ENCODE results near the gene PDE7B. TPM values are rescaled to one million over a fixed set of nuclear protein-coding genes. Genes with fewer than 3 reads are reported as not detected.

Gene PDE7B
- total and polyA plus RNA-seq, 2 donors (not counting 1 experiment from before 2014, with no cell fraction given), result 7.9 to 21.5 TPM

DNA sequence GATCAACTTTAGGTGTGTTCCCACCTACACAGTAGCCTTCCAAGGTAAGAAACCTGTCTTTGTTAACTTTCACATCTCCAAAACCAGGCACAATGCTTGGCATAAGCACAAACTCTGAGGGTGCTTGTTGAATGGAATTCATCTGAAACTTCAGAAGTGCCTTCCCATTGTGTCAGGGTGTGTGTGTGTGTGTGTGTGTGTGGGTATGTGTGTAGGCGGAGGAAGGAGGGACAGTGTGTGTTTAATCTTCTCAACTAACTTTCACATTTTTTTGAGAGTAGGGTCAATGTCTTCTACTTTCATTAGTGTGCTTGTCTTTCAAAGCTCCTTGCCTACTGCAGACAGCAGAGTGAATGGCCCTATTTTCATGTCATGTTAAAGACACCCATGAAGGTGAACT, 45.6 kb downstream of the PDE7B start:
- no peak overlapping the region for H3K27ac ChIP-seq (ENCODE audit: insufficient read depth, low read length)
- H3K4me3 ChIP-seq (replicated peaks in 1 of 4; ENCODE audit: control extremely low read depth in 1 of 4, insufficient read depth in 1 of 4, low read depth in 3 of 4, low read length in 4 of 4), result no peak overlapping the region
- no peaks in the 10 kb centered on the region for H4K20me1 ChIP-seq (ENCODE audit: control insufficient read depth, extremely low read depth, insufficient read depth, low read length)
- no peak overlapping the region for H3K9ac ChIP-seq (ENCODE audit: insufficient read depth, low read length)
- H3K36me3 ChIP-seq (ENCODE audit: control insufficient read depth, insufficient read depth, low read length), result no peaks in the 10 kb centered on the region
- no peak overlapping the region for H2AFZ ChIP-seq (ENCODE audit: low read length)
- no peaks in the 10 kb centered on the region for H3K79me2 ChIP-seq (ENCODE audit: control insufficient read depth, insufficient read depth, low read length)
- no peaks in the 10 kb centered on the region for H3K9me3 ChIP-seq (ENCODE audit: control insufficient read depth, insufficient read depth, low read depth, low read length)
- H3K4me2 ChIP-seq (ENCODE audit: extremely low read depth, insufficient read depth, low read length), result no peak overlapping the region
- TF ChIP-seq, protein P1, sequence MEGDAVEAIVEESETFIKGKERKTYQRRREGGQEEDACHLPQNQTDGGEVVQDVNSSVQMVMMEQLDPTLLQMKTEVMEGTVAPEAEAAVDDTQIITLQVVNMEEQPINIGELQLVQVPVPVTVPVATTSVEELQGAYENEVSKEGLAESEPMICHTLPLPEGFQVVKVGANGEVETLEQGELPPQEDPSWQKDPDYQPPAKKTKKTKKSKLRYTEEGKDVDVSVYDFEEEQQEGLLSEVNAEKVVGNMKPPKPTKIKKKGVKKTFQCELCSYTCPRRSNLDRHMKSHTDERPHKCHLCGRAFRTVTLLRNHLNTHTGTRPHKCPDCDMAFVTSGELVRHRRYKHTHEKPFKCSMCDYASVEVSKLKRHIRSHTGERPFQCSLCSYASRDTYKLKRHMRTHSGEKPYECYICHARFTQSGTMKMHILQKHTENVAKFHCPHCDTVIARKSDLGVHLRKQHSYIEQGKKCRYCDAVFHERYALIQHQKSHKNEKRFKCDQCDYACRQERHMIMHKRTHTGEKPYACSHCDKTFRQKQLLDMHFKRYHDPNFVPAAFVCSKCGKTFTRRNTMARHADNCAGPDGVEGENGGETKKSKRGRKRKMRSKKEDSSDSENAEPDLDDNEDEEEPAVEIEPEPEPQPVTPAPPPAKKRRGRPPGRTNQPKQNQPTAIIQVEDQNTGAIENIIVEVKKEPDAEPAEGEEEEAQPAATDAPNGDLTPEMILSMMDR (conservative IDR thresholded peaks at IDR 0.05 in 1 of 2, IDR thresholded peaks at IDR 0.05 in 1 of 2; ENCODE audit: low read depth in 1 of 2, low read length in 2 of 2), result no peak
- no peak for TF ChIP-seq EZH2 (IDR thresholded peaks at IDR 0.05; ENCODE audit: low read length, missing control alignments)
- no peaks in the 10 kb centered on the region for H3K4me1 ChIP-seq (ENCODE audit: control insufficient read depth, extremely low read depth, insufficient read depth, low read length)
- H3K27me3 ChIP-seq (ENCODE audit: control insufficient read depth, insufficient read depth, low read length), result no peaks in the 10 kb centered on the region
- DNase-seq (ENCODE audit: low read depth in 2 of 2), result no peak

DNA sequence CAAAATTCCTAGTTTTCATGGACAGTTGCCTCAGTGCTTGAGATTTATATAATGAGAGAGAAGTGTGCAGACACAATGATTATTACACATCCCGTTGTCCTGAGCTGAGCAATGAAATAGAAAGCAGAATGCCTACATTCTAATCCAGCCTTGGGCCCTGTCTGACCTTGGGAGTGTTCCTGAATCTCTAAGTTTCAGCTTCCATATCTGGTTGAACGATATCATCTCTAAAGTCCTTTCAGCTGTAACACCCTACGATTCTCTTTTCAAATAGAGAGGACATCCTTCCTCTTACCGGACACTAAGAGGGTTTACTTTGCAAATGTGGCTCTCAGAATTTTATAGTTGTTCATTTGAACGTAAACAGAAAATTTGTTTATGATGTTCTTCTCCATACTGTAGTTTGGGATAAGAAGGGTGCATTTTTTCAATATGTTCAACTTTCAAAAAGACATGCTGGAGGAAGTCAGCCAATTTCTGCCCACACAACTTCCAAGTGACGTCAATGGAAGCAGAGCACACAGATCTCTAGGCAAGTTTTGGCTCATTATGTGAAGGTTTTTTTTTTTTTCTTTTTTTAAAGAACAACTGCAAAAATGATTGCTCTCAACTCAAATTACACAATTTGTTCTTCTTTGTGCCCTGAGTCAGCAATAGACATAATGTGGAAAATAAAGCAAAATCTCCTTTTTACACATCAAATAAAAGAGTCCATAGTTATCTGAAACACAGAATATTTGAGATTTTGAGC, 50.4 kb downstream of the PDE7B start:
- TF ChIP-seq, protein P1 (conservative IDR thresholded peaks at IDR 0.05 in 1 of 2, IDR thresholded peaks at IDR 0.05 in 1 of 2; ENCODE audit: low read depth in 1 of 2, low read length in 2 of 2), result no peak
- TF ChIP-seq EZH2 (IDR thresholded peaks at IDR 0.05; ENCODE audit: low read length, missing control alignments), result no peak
- H3K4me2 ChIP-seq (ENCODE audit: extremely low read depth, insufficient read depth, low read length), result peak overlapping the region; percentile 73
- peak overlapping the region; percentile 18 for H3K27ac ChIP-seq (ENCODE audit: insufficient read depth, low read length)
- H4K20me1 ChIP-seq (ENCODE audit: control insufficient read depth, extremely low read depth, insufficient read depth, low read length), result no peaks in the 10 kb centered on the region
- H3K4me1 ChIP-seq (ENCODE audit: control insufficient read depth, extremely low read depth, insufficient read depth, low read length), result peaks cover 7% of the 10 kb centered on the region
- H3K27me3 ChIP-seq (ENCODE audit: control insufficient read depth, insufficient read depth, low read length), result no peaks in the 10 kb centered on the region
- no peaks in the 10 kb centered on the region for H3K9me3 ChIP-seq (ENCODE audit: control insufficient read depth, insufficient read depth, low read depth, low read length)
- H3K79me2 ChIP-seq (ENCODE audit: control insufficient read depth, insufficient read depth, low read length), result no peaks in the 10 kb centered on the region
- H3K9ac ChIP-seq (ENCODE audit: insufficient read depth, low read length), result no peak overlapping the region
- DNase-seq (ENCODE audit: low read depth in 2 of 2), result peak; percentile 93 to 98
- H2AFZ ChIP-seq (ENCODE audit: low read length), result peak overlapping the region; percentile 30
- peak overlapping the region in 2 of 4 experiments; percentile 12 to 27 for H3K4me3 ChIP-seq (replicated peaks in 1 of 4; ENCODE audit: control extremely low read depth in 1 of 4, insufficient read depth in 1 of 4, low read depth in 3 of 4, low read length in 4 of 4)
- no peaks in the 10 kb centered on the region for H3K36me3 ChIP-seq (ENCODE audit: control insufficient read depth, insufficient read depth, low read length)

DNA sequence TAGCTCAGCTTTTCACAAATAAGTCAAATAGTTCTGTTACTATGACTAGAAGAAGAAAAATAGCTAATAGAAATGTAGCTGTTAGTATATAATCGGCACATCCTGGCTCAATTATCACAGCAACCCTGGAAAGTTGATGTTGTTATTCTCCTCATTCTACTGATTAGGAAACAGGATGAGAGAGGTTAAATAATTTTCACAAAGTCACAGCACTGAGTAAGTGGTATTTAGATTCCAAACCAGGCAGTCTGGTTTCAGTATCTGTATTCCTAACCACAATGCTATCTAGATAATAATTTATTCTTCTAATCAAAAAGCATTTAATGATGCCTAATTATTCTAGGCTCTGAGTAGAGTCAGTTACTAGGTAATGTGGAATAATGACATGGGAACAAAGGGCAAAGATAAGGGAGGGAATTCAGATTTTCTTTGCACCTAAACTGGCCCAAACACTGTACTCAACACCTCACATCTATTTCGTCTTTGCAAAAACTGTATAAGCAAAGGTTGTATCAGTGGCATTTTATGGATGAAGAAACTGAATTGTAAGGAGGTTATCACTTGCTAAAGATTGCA, 51.3 kb downstream of the PDE7B start:
- no peak overlapping the region for H3K4me2 ChIP-seq (ENCODE audit: extremely low read depth, insufficient read depth, low read length)
- no peaks in the 10 kb centered on the region for H3K9me3 ChIP-seq (ENCODE audit: control insufficient read depth, insufficient read depth, low read depth, low read length)
- H3K36me3 ChIP-seq (ENCODE audit: control insufficient read depth, insufficient read depth, low read length), result no peaks in the 10 kb centered on the region
- no peak overlapping the region for H3K9ac ChIP-seq (ENCODE audit: insufficient read depth, low read length)
- H3K79me2 ChIP-seq (ENCODE audit: control insufficient read depth, insufficient read depth, low read length), result no peaks in the 10 kb centered on the region
- H3K4me3 ChIP-seq (replicated peaks in 1 of 4; ENCODE audit: control extremely low read depth in 1 of 4, insufficient read depth in 1 of 4, low read depth in 3 of 4, low read length in 4 of 4), result peak overlapping the region in 1 of 4 experiments; percentile 13
- DNase-seq (ENCODE audit: low read depth in 2 of 2), result peak; percentile 38 to 54
- H4K20me1 ChIP-seq (ENCODE audit: control insufficient read depth, extremely low read depth, insufficient read depth, low read length), result no peaks in the 10 kb centered on the region
- H2AFZ ChIP-seq (ENCODE audit: low read length), result no peak overlapping the region
- H3K27me3 ChIP-seq (ENCODE audit: control insufficient read depth, insufficient read depth, low read length), result no peaks in the 10 kb centered on the region
- TF ChIP-seq EZH2 (IDR thresholded peaks at IDR 0.05; ENCODE audit: low read length, missing control alignments), result no peak
- TF ChIP-seq, protein P1 (conservative IDR thresholded peaks at IDR 0.05 in 1 of 2, IDR thresholded peaks at IDR 0.05 in 1 of 2; ENCODE audit: low read depth in 1 of 2, low read length in 2 of 2), result no peak
- H3K4me1 ChIP-seq (ENCODE audit: control insufficient read depth, extremely low read depth, insufficient read depth, low read length), result peaks cover 11% of the 10 kb centered on the region
- H3K27ac ChIP-seq (ENCODE audit: insufficient read depth, low read length), result no peak overlapping the region

Data from fibroblast of lung (primary cell).